ENCODE measurements around the gene TMEM127. TPM values are rescaled to one million over a fixed set of nuclear protein-coding genes. Genes with fewer than 3 reads are reported as not detected.

TMEM127 gene, protein sequence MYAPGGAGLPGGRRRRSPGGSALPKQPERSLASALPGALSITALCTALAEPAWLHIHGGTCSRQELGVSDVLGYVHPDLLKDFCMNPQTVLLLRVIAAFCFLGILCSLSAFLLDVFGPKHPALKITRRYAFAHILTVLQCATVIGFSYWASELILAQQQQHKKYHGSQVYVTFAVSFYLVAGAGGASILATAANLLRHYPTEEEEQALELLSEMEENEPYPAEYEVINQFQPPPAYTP
- 10 to 100 TPM; 27.0 to 28.3 TPM for total RNA-seq
- 20.1 TPM for polyA plus RNA-seq (2013, experiment 1 of 2)
- polyA plus RNA-seq (2013, experiment 2 of 2) = 18.2 TPM
- long read RNA-seq, experiment 1, full-length matches to known transcripts = 2 of 9 reads
- long read RNA-seq, experiment 1, partial matches to known transcripts = 0 of 9 reads
- long read RNA-seq, experiment 1, other reads (novel, unspliced or antisense) = 7 of 9 reads
- long read RNA-seq, experiment 2, full-length matches to known transcripts = 67 of 83 reads
- long read RNA-seq, experiment 2, partial matches to known transcripts = 2 of 83 reads
- long read RNA-seq, experiment 2, other reads (novel, unspliced or antisense) = 14 of 83 reads
- long read RNA-seq, experiment 3, partial matches to known transcripts = 1 of 30 reads
- long read RNA-seq, experiment 3, other reads (novel, unspliced or antisense) = 29 of 30 reads
- long read RNA-seq, experiment 4, partial matches to known transcripts = 0 of 1 reads
- long read RNA-seq, experiment 4, other reads (novel, unspliced or antisense) = 1 of 1 reads

- Histone ChIP-seq H3K27me3 (ENCODE audit: control insufficient read depth, insufficient read depth, low read length, poor library complexity, severe bottlenecking) (no peaks in the 10 kb centered on the region), H3K27ac (ENCODE audit: low read depth, low read length) (peak within 1 kb of the TSS; percentile 71), H3K36me3 (ENCODE audit: control insufficient read depth, insufficient read depth, low read length) (peaks cover 39% of the 10 kb centered on the region), H3K9me3 (ENCODE audit: control insufficient read depth, low read length) (no peaks in the 10 kb centered on the region), H3K9ac (ENCODE audit: extremely low read depth, low read length, poor library complexity, severe bottlenecking) (peak within 1 kb of the TSS; percentile 86), H3K4me3 (ENCODE audit: low read length) (peak within 1 kb of the TSS; percentile 100), H3K4me1 (ENCODE audit: control insufficient read depth, insufficient read depth, low read length) (peaks cover 5% of the 10 kb centered on the region)
- peak within 1 kb of the TSS; percentile 93 for H3K27ac Mint-ChIP-seq
- peaks cover 26% of the 10 kb centered on the region for H3K36me3 Mint-ChIP-seq (ENCODE audit: low read depth)
- no peaks in the 10 kb centered on the region for H3K9me3 Mint-ChIP-seq
- peak; percentile 99 for DNase-seq
- TF ChIP-seq, protein P1, sequence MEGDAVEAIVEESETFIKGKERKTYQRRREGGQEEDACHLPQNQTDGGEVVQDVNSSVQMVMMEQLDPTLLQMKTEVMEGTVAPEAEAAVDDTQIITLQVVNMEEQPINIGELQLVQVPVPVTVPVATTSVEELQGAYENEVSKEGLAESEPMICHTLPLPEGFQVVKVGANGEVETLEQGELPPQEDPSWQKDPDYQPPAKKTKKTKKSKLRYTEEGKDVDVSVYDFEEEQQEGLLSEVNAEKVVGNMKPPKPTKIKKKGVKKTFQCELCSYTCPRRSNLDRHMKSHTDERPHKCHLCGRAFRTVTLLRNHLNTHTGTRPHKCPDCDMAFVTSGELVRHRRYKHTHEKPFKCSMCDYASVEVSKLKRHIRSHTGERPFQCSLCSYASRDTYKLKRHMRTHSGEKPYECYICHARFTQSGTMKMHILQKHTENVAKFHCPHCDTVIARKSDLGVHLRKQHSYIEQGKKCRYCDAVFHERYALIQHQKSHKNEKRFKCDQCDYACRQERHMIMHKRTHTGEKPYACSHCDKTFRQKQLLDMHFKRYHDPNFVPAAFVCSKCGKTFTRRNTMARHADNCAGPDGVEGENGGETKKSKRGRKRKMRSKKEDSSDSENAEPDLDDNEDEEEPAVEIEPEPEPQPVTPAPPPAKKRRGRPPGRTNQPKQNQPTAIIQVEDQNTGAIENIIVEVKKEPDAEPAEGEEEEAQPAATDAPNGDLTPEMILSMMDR (conservative IDR thresholded peaks at IDR 0.05) = peak; percentile 64
- peak within 1 kb of the TSS; percentile 88 for H3K4me3 Mint-ChIP-seq
- 0 to 1% methylated on average over 28 to 81 of the region's 81 CpGs for WGBS, 2 experiments (ENCODE audit: insufficient coverage in 1 of 2, insufficient read length in 1 of 2)
- peaks cover 12% of the 10 kb centered on the region for H3K4me1 Mint-ChIP-seq
- no peaks in the 10 kb centered on the region for H3K27me3 Mint-ChIP-seq (ENCODE audit: insufficient read depth)
These were observed at the start of gene TMEM127, which contains the start of gene CIAO1 for GRCh38 chr2:96265840-96266679. Gene TMEM127, minus strand, starts transcription at chr2:96265997. Its CDS starts 616 bp downstream, at chr2:96265381. Gene CIAO1, plus strand, starts transcription at chr2:96266225. Its CDS starts 126 bp downstream, at chr2:96266351.

GRCh38 chr2:96315005-96315399 is 49.2 kb upstream of the TMEM127 start:
- Mint-ChIP-seq H3K27ac (no peak overlapping the region), H3K4me1 (peaks cover 7% of the 10 kb centered on the region), H3K27me3 (ENCODE audit: insufficient read depth) (peaks cover 36% of the 10 kb centered on the region), H3K9me3 (no peaks in the 10 kb centered on the region), H3K4me3 (no peak overlapping the region), H3K36me3 (ENCODE audit: low read depth) (no peaks in the 10 kb centered on the region)
- no peaks in the 10 kb centered on the region for H3K9me3 ChIP-seq (ENCODE audit: control insufficient read depth, low read length)
- WGBS, 2 experiments (ENCODE audit: insufficient coverage in 1 of 2, insufficient read length in 1 of 2) = 91 to 100% methylated on average over 3 of the region's 3 CpGs
- no peak overlapping the region for H3K4me3 ChIP-seq (ENCODE audit: low read length)
- TF ChIP-seq, protein P1 (conservative IDR thresholded peaks at IDR 0.05) = no peak
- no peak overlapping the region for H3K9ac ChIP-seq (ENCODE audit: extremely low read depth, low read length, poor library complexity, severe bottlenecking)
- no peaks in the 10 kb centered on the region for H3K4me1 ChIP-seq (ENCODE audit: control insufficient read depth, insufficient read depth, low read length)
- no peak overlapping the region for H3K27ac ChIP-seq (ENCODE audit: low read depth, low read length)
- DNase-seq = no peak
- H3K36me3 ChIP-seq (ENCODE audit: control insufficient read depth, insufficient read depth, low read length) = no peaks in the 10 kb centered on the region
- peaks cover 18% of the 10 kb centered on the region for H3K27me3 ChIP-seq (ENCODE audit: control insufficient read depth, insufficient read depth, low read length, poor library complexity, severe bottlenecking)

GRCh38 chr2:96308248-96308647 is 42.5 kb upstream of the TMEM127 start:
- Histone ChIP-seq H3K4me3 (ENCODE audit: low read length) (no peak overlapping the region), H3K9ac (ENCODE audit: extremely low read depth, low read length, poor library complexity, severe bottlenecking) (no peak overlapping the region), H3K27ac (ENCODE audit: low read depth, low read length) (no peak overlapping the region), H3K36me3 (ENCODE audit: control insufficient read depth, insufficient read depth, low read length) (peaks cover 14% of the 10 kb centered on the region), H3K27me3 (ENCODE audit: control insufficient read depth, insufficient read depth, low read length, poor library complexity, severe bottlenecking) (no peaks in the 10 kb centered on the region), H3K4me1 (ENCODE audit: control insufficient read depth, insufficient read depth, low read length) (peaks cover 6% of the 10 kb centered on the region), H3K9me3 (ENCODE audit: control insufficient read depth, low read length) (no peaks in the 10 kb centered on the region)
- TF ChIP-seq, protein P1 (conservative IDR thresholded peaks at IDR 0.05) = no peak
- 90 to 93% methylated on average over 2 to 5 of the region's 5 CpGs for WGBS, 2 experiments (ENCODE audit: insufficient coverage in 1 of 2, insufficient read length in 1 of 2)
- H3K9me3 Mint-ChIP-seq = no peaks in the 10 kb centered on the region
- H3K27ac Mint-ChIP-seq = no peak overlapping the region
- H3K4me3 Mint-ChIP-seq = no peak overlapping the region
- peaks cover 15% of the 10 kb centered on the region for H3K36me3 Mint-ChIP-seq (ENCODE audit: low read depth)
- peaks cover 23% of the 10 kb centered on the region for H3K4me1 Mint-ChIP-seq
- H3K27me3 Mint-ChIP-seq (ENCODE audit: insufficient read depth) = peaks cover 11% of the 10 kb centered on the region
- no peak for DNase-seq

All from endodermal cell (in vitro differentiated cells).